ENCODE results near the gene RUBCNL. TPM values are rescaled to one million over a fixed set of nuclear protein-coding genes. Genes with fewer than 3 reads are reported as not detected.

The RUBCNL gene
- total RNA-seq, 2 experiments from 2014 or later, result 0.36 to 0.69 TPM

- peaks cover 8% of the 10 kb centered on the region for H3K4me1 ChIP-seq (ENCODE audit: insufficient read depth, low read length)
- intact Hi-C loops (cut with DNase I, micrococcal nuclease), result no loop called here
- peaks cover 12 to 21% of the 10 kb centered on the region in 2 experiments for H3K27me3 ChIP-seq (ENCODE audit: control insufficient read depth in 1 of 2, insufficient read depth in 2 of 2, low read length in 2 of 2)
- H3K27ac ChIP-seq (ENCODE audit: low read depth in 1 of 2, low read length in 2 of 2), result no peak overlapping the region
- H3K36me3 ChIP-seq (ENCODE audit: insufficient read depth, low read length), result no peaks in the 10 kb centered on the region
- peaks cover 45% of the 10 kb centered on the region for H3K27me3 Mint-ChIP-seq
- no peak overlapping the region for H3K4me3 ChIP-seq (ENCODE audit: low read length)
- H3K36me3 Mint-ChIP-seq (ENCODE audit: low read depth), result no peaks in the 10 kb centered on the region
- peaks cover 6% of the 10 kb centered on the region for H3K4me1 Mint-ChIP-seq (ENCODE audit: low read depth)
- DNase-seq (no peak), ATAC-seq (ENCODE audit: poor library complexity) (no peak)
- H3K4me3 Mint-ChIP-seq, result no peak overlapping the region
- H3K27ac Mint-ChIP-seq, result no peak overlapping the region
- ChIA-PET CTCF (no interaction called here), POLR2A (no interaction called here)
- TF ChIP-seq, protein P1, sequence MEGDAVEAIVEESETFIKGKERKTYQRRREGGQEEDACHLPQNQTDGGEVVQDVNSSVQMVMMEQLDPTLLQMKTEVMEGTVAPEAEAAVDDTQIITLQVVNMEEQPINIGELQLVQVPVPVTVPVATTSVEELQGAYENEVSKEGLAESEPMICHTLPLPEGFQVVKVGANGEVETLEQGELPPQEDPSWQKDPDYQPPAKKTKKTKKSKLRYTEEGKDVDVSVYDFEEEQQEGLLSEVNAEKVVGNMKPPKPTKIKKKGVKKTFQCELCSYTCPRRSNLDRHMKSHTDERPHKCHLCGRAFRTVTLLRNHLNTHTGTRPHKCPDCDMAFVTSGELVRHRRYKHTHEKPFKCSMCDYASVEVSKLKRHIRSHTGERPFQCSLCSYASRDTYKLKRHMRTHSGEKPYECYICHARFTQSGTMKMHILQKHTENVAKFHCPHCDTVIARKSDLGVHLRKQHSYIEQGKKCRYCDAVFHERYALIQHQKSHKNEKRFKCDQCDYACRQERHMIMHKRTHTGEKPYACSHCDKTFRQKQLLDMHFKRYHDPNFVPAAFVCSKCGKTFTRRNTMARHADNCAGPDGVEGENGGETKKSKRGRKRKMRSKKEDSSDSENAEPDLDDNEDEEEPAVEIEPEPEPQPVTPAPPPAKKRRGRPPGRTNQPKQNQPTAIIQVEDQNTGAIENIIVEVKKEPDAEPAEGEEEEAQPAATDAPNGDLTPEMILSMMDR (IDR thresholded peaks at IDR 0.05), result no peak
- no peaks in the 10 kb centered on the region for H3K9me3 ChIP-seq (ENCODE audit: control insufficient read depth in 1 of 2, insufficient read depth in 1 of 2, low read length in 2 of 2)
- H3K9me3 Mint-ChIP-seq, result no peaks in the 10 kb centered on the region
These were observed 4.8 kb downstream of the RUBCNL start for GRCh38 chr13:46382224-46382623.

GRCh38 chr13:46380242-46380641, 6.8 kb downstream of the RUBCNL start:
- Mint-ChIP-seq H3K4me3 (no peak overlapping the region), H3K9me3 (no peaks in the 10 kb centered on the region), H3K4me1 (ENCODE audit: low read depth) (no peaks in the 10 kb centered on the region), H3K27me3 (peaks cover 25% of the 10 kb centered on the region), H3K27ac (no peak overlapping the region), H3K36me3 (ENCODE audit: low read depth) (no peaks in the 10 kb centered on the region)
- H3K27ac ChIP-seq (ENCODE audit: low read depth in 1 of 2, low read length in 2 of 2), result no peak overlapping the region
- TF ChIP-seq, protein P1 (IDR thresholded peaks at IDR 0.05), result no peak
- no peak for DNase-seq
- no peaks in the 10 kb centered on the region for H3K4me1 ChIP-seq (ENCODE audit: insufficient read depth, low read length)
- POLR2A ChIA-PET, result no interaction called here
- no peaks in the 10 kb centered on the region for H3K9me3 ChIP-seq (ENCODE audit: control insufficient read depth in 1 of 2, insufficient read depth in 1 of 2, low read length in 2 of 2)
- no peak for ATAC-seq (ENCODE audit: poor library complexity)
- CTCF ChIA-PET, result no interaction called here
- peaks cover 0 to 12% of the 10 kb centered on the region in 2 experiments for H3K27me3 ChIP-seq (ENCODE audit: control insufficient read depth in 1 of 2, insufficient read depth in 2 of 2, low read length in 2 of 2)
- no peak overlapping the region for H3K4me3 ChIP-seq (ENCODE audit: low read length)
- intact Hi-C loops (cut with DNase I, micrococcal nuclease), result no loop called here
- H3K36me3 ChIP-seq (ENCODE audit: insufficient read depth, low read length), result no peaks in the 10 kb centered on the region

GRCh38 chr13:46379611-46380010, 7.4 kb downstream of the RUBCNL start:
- Histone ChIP-seq H3K9me3 (ENCODE audit: control insufficient read depth in 1 of 2, insufficient read depth in 1 of 2, low read length in 2 of 2) (no peaks in the 10 kb centered on the region), H3K27me3 (ENCODE audit: control insufficient read depth in 1 of 2, insufficient read depth in 2 of 2, low read length in 2 of 2) (peaks cover 0 to 6% of the 10 kb centered on the region in 2 experiments), H3K36me3 (ENCODE audit: insufficient read depth, low read length) (no peaks in the 10 kb centered on the region), H3K4me3 (ENCODE audit: low read length) (no peak overlapping the region), H3K27ac (ENCODE audit: low read depth in 1 of 2, low read length in 2 of 2) (no peak overlapping the region), H3K4me1 (ENCODE audit: insufficient read depth, low read length) (no peaks in the 10 kb centered on the region)
- Mint-ChIP-seq H3K27ac (no peak overlapping the region), H3K4me3 (no peak overlapping the region), H3K36me3 (ENCODE audit: low read depth) (no peaks in the 10 kb centered on the region), H3K4me1 (ENCODE audit: low read depth) (no peaks in the 10 kb centered on the region), H3K27me3 (peaks cover 19% of the 10 kb centered on the region), H3K9me3 (no peaks in the 10 kb centered on the region)
- POLR2A ChIA-PET, result no interaction called here
- CTCF ChIA-PET, result no interaction called here
- no peak for ATAC-seq (ENCODE audit: poor library complexity)
- no peak for DNase-seq
- TF ChIP-seq, protein P1 (IDR thresholded peaks at IDR 0.05), result no peak
- intact Hi-C loops (cut with DNase I, micrococcal nuclease), result no loop called here

Data from CD4-positive, alpha-beta T cell (primary cell).